ENCODE data around the gene PARPBP. TPM values are rescaled to one million over a fixed set of nuclear protein-coding genes. Genes with fewer than 3 reads are reported as not detected.
"Not testable (repeated sequence)": the region's sequence is repeated elsewhere in the genome, so short reads cannot be mapped to it uniquely, and the experiment has no call there.

Gene PARPBP
- total RNA-seq, 1 donor from 2014 or later: 2.3 TPM

DNA sequence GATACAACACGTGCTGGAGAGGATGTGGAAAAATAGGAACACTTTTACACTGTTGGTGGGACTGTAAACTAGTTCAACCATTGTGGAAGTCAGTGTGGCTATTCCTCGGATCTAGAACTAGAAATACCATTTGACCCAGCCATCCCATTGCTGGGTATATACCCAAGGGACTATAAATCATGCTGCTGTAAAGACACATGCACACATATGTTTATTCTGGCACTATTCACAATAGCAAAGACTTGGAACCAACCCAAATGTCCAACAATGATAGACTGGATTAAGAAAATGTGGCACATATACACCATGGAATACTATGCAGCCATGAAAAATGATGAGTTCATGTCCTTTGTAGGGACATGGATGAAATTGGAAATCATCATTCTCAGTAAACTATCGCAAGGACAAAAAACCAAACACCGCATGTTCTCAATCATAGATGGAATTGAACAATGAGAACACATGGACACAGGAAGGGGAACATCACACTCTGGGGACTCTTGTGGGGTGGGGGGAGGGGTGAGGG lies 27.1 kb downstream of the PARPBP start:
- not testable (repeated sequence) for DNase-seq (ENCODE audit: low spot score)

DNA sequence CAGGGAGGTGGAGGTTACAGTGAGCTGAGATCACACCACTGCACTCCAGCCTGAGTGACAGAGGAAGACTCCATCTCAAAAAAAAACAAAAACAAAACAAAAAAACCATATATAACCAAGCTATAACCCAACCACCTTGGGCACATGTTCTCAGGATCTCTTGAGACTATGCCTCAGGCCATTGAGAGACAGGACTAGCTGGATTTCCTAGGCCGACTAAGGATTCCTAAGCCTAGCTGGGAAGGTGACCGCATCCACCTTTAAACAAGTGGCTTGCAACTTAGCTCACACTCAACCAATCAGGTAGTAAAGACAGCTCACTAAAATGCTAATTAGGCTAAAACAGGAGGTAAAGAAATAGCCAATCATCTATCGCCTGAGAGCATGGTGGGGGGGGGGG lies 35.2 kb downstream of the PARPBP start:
- not testable (repeated sequence) for DNase-seq (ENCODE audit: low spot score)

DNA sequence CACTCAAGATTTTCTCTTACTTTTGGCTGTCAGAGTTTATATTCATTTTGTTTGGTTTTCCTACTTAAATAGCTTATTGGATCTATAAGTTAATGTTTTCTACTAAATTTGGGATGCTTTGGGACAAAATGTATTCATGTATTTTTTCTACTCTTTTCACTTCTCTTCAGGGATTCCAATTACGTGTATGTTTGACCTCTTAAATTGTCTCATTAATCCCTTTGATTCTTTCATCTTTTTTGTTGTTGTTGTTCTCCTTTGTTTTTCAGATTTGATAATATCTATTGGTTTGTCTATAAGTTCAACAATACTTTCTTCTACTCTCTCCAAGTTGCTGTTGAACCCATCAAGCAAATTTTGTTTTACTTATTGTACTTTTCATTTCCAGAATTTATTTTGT lies 43.4 kb downstream of the PARPBP start:
- DNase-seq (ENCODE audit: low spot score): no peak

DNA sequence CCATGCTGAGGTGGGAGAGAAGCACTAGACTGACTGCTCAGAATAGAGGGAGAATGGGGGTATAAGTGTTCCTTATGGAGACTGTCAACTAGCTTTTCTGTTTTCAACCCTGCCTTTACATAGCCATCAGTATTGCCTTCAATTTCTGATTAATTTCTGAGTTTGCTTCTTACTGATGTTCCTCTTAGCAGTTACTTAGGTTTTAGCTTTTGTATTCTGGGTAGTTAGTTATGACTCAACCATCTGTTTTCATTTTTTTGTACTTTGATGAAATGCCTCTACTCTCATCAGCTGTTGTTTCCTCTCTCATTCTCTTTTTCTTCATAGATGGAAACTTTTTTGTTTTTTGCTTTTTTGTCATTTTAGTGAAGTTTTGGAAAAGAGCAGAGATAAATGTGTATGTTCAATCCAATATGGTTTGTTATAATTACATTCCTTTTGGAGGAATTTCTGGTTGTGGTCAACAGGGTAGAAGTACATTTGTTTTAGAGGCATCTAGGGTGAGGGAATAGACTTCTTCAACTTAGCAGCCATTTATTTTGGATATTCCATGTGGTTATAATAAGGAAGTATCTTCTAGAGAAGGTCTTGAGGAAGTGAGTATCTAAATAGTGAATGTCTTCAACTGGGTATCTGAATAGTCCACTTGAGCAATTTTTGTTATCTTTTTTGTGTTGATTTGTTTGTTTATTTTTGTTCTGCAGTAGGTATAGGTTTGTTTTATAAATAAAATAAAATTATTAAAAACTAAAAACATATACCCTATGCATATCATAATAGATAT lies 48.0 kb downstream of the PARPBP start:
- no peak for DNase-seq (ENCODE audit: low spot score)

DNA sequence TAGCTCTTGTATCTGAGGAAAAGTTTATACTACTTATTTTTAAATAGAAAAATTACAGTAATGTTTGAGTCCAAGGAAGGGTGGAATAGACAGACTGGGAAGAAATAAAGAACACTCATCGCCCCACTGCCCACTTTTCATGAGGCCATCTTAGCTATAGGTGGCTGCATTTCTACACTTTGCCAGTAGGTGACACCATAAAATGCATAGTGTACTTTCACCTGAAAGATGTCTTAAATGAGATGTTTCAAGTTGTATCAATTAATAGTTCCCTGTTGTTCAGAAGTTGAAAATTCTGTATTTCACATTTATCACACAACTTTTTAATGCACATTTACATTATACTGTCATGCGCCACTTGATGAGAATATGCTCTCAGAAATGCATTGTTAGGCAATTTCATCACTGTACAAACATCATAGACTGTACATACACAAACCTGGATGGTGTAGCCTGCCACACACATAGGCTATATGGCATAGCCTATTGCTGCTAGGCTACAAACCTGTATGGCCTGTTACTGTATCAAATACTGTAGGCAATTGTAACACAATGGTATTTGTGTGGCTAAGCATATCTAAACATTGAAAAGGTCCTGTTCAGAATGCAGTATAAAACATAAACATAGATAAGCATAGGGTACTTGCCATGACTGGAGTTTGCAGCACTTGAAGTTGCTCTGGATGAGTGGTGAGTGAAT lies 50.1 kb downstream of the PARPBP start:
- DNase-seq (ENCODE audit: low spot score): no peak

DNA sequence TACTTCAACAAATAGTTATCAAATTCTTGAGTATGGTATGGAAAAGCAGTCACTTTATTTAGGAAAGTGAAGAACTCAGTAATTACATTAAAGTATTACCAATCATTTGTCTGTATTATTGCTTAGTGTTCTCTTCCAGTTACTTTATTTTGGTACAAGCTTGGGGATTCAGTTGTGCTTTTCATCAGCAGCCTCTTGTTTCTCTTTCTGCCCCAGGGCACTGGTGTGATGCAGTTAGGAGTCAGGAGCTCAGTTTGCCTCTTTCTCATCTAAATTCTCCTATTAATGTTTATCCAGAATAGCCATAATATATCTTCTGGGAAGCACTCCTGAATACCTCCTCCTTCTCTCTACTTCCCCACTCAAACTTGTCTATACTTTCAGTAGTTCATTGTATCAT lies 52.0 kb downstream of the PARPBP start:
- DNase-seq (ENCODE audit: low spot score): no peak

DNA sequence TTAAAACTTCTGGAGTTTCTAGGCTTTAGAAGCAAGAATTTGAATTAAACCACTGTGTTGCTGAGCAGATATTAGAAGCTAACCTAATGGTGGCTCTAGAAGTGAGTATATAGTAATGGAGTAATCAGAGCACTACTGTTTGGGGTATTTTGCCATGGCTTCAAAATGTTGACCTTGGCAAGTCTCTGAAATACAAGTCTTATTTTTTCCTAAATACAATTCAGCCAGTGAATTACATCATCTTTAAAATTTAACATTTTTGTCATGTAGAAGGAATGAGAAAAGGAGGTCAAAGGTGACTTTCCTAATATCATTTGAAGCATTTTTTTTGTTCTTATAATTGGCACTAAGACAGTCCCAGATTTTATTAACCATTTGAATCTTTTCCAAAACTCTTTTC lies 52.5 kb downstream of the PARPBP start:
- no peak for DNase-seq (ENCODE audit: low spot score)

DNA sequence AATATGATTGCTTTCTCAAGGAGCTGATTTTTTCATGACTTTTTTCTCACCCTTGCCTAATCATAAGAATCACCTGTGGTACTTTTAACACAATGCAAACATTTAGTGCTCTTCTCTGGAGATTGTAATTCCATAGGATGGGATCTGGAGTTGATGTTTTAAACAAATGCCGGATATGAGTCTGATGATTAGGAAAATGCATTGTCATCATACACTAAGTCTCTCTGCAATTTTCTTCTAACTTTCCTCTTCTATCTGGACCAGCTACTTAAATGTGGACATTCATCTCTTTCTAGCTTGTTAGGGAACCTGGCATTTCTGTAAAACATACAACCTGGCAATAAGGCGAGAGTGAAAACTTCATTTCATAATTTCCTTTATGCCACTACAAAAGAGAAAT lies 54.1 kb downstream of the PARPBP start:
- no peak for DNase-seq (ENCODE audit: low spot score)

DNA sequence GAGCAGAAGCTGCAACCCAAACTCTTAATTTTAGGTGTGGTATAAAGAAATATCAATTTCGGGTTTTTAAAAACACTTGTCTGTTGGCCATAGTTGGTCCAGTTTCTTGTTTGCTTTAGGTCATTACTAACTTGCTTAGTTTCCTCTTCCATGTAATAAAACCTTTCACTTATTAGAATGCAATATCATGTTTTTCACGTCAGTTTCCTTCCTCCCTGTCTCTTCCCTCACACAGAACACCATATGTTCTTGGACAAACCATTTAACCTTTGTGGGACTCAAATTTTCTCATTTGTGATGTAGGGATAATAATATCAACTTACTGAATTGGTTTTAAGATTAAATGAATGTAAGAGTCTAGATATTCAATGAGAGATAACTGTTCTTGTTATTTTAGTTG lies 54.8 kb downstream of the PARPBP start:
- no peak for DNase-seq (ENCODE audit: low spot score)

DNA sequence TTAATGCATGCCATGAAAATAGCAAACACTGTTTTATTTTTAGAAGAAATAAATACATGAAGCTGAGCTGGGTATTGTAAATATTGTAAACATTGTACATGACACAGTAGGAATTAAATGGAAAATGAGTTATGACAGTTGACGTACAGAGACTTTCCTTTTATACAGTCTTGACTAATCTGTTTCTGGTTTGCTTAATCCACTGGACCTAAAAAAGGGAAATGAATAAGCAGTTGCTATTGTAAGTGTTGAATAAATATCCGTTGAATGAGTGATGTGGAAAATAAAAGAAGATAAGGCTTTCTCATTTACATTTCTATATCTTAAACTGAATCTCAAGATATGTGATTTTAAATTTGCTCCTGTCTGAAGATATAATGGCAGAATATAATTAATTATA lies 62.7 kb downstream of the PARPBP start:
- no peak for DNase-seq (ENCODE audit: low spot score)

DNA sequence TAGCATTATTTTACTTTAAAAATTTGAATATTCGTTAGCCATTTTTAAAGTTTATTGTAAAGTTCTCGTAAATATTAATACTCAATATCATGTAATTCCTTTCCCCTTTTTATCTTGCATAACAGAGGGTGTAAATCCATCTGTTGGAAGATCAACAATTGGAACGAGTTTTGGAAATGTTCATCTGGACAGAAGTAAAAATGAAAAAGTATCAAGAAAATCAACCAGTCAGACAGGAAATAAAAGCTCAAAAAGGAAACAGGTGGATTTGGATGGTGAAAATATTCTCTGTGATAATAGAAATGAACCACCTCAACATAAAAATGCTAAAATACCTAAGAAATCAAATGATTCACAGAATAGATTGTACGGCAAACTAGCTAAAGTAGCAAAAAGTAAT lies 75.8 kb downstream of the PARPBP start:
- no peak for DNase-seq (ENCODE audit: low spot score)

DNA sequence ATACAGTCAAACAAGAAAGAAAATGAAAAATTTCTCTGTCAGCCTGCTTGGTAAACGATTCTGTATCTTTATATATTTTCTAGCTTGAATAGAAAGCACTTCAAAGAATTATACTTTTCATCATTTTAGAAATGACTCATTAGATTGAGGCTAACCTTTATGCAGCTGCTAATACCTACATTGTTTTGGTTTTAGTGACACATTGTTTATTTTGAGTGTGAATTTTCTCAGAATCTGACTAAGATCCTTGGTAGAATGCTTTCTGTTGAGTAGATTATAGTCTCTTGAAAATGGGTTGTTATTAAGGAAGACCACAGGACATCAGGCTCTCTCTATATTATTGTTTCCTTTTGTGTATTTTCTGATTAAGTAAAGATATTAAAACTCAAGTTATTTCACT lies 77.8 kb downstream of the PARPBP start, which contains the start of gene PMCH:
PMCH (minus strand) TSS at position 45 of the 400 bp plus-strand sequence. CDS start 63 bp downstream, outside the sequence.
- no peak for DNase-seq (ENCODE audit: low spot score)

DNA sequence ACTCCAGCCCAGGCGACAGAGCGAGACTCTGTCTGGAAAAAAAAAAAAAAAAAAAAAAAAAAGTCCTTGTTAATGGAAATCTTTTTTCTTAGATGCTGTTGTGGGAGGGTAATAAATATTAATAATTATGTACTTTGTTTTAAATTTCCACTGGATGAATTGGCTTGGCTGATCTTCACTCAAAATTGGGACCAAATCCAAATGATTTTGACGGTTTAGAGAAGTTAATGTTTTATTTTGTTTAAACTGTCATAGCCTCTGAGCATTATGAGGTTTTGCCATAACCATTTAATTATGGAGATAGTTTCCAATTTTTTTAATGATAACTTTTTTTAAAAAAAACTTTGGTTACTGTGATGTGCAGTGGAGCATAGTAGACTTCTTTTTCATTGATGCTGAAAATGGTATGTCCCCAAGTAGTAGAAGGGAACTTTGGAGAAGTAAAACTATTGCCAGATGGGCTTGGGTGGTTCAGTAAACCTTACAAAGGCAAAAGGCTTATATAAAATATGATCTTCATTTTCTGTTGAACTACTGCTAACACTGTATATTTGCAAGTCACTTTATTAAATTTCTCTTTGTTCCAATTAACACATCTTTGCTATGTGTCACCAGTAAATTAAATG lies 81.6 kb downstream of the PARPBP start:
- no peak for DNase-seq (ENCODE audit: low spot score)

DNA sequence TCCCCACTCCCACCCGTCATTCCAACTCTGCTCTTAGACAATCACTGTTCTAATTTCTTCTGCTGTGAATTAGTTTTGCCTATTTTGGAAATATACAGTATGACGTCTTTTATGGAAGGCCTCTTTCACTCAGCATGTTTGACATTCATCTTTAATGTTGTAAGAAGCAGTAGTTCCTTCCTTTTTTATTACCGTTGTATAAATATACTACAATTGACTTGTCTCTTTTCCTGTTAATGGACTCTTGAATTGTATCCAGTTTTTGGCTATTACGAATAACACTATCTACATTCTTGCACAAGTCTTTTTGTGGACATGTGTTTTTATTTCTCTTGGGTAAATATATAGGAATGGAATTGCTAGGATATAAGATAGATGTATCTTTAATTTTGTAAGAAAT lies 82.6 kb downstream of the PARPBP start:
- no peak for DNase-seq (ENCODE audit: low spot score)

DNA sequence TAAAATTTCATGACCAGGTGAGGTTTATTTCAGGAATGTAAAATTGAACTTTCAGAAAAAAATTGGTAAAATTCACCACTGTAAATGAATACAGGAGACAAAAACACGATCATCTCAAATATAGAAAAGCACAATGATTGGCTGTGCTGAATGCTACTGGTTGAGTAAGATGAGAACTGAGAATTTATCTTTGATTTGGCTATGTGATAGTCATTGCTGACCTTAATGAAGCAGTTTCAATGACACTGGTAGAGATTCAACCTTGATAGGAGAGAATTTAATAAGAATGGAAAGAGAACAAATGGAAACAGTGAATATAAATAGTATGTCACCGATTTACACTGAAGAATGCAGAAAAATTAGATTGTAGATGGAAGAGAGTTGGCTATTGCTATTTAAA lies 84.0 kb downstream of the PARPBP start:
- DNase-seq (ENCODE audit: low spot score): no peak

DNA sequence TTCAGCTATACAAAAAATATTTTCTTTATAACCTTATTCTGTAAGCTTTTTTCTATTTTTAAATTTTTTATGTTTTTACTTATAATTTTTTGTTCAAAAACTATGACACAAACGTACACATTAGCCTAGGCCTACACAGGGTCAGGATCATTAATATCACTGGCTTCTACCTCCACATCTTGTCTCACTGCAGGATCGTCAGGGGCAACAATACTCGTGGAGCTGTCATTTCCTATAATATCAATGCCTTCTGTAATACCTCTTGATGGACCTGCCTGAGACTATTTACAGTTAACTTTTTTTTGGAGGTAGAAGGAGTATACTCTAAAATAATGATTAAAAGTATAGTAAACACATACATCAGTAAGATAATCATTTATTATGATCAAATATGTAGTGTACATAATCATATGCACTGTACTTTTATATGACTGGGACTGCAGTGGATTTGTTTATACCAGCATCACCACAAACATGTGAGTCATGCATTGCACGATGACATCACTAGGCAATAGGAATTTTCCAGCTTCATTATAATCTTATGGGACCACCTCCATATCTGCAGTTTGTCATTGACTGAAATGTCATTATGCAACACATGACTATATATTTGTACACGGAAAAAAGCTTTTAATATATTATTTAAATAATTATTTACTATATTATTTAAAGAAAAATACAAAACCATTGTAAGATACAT lies 96.2 kb downstream of the PARPBP start:
- DNase-seq (ENCODE audit: low spot score): no peak

DNA sequence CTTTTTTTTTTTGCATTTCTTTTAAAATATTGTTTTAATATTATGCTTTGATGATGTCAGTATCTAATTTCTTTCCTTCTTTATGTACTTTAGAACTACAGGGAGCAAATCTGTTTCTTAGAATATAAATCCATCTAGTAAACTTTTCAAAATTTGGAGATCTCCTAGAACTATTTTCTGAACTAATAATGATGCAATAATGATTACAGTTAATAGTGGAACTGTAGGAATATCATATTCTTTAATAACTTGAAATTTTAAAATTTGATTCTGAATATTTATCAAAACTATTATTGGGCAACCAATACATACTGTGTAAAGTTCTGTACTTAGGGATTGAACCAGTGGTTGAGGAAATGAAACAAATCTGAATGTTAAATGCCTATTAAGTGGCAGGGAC lies 100.8 kb downstream of the PARPBP start:
- DNase-seq (ENCODE audit: low spot score): no peak

DNA sequence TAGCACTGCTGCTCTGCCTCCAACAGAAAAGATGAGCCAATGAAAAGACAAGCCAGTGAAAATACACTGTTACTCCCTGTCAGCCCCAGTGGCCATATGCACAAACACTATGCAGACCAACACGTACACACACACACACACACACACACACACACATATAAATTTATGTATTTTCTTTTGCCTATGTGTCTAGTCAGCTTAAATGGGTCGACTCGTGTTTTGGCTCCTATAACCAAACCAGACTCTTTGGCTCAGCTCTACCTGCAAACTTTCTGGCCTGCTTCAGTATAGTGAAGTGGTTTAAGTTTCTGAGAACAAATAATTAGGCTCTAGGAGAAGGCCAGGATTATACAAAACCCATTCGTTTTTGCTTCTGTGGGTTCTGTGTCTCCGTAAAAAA lies 108.0 kb downstream of the PARPBP start:
- no peak for DNase-seq (ENCODE audit: low spot score)

DNA sequence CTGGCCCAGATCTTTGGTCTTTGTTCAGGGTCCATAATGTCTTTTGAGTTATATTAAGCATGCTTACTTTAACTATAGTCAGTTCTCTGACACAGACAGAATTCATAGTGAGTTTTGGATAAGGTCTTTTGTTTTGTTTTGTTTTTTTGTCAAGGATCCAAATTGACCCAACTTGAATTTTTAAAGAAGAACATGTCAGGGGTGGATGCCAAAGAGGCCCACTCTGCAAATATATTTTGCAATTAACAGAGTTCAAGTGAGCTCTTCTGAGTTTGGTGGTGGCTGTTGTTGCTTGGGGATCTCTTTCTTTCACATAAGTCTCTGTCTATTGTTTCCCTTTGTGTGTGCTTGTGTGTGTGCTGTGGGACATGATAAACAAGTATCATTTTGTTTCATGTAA lies 112.1 kb downstream of the PARPBP start:
- no peak for DNase-seq (ENCODE audit: low spot score)

DNA sequence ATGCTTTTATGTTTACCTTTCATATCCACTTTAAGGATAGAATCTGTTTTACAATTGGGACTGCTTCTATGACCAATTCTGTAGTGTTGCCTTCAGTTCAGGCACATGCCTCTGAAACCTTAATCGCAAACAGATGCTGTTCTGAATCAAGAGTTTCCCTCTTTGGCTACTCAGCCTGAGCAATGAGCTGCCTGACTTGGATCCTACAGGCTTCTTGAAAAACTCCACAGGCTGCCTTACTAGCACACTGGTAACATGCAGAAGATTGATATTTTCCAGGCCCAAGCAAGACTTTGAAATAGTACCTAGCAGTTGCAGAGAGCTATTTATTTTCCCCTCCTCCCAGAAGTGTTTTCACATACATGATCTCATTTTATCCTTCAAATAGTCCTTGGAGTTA lies 112.5 kb downstream of the PARPBP start:
- no peak for DNase-seq (ENCODE audit: low spot score)

DNA sequence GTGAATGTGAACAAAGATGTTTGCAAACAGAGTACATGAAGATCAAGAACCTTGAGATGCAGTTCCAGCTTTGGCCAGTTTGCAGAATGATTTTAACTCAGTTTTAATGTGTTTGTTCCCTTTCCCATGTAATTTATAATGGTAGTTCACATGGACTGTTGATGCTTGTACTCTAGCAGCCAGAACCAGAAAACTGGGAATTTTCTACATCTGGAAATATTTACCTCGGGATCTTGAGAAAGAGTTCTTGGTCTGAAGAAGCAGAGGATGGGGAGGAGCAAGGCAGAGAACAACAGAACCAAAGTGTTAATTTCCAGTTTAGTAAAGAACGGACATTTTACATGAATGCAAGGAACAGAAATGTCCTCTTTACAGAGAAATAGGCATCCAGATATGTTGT lies 114.6 kb downstream of the PARPBP start:
- no peak for DNase-seq (ENCODE audit: low spot score)

DNA sequence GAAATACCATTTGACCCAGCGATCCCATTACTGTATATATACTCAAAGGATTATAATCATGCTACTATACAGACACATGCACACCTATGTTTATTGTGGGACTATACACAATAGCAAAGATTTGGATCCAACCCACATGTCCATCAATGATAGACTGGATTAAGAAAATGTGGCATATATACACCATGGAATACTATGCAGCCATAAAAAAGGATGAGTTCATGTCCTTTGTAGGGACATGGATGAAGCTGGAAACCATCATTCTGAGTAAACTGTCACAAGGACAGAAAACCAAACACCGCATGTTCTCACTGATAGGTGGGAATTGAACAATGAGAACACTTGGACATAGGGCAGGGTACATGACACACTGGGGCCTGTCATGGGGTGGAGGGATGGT lies 120.9 kb downstream of the PARPBP start:
- not testable (repeated sequence) for DNase-seq (ENCODE audit: low spot score)

Measured in mesenteric fat pad (tissue), 1 donor.